Ishikawa (cell line): ENCODE measurements around the gene P2RX1.

Experiments
- CEBPB ChIP-seq: IDR thresholded peaks from 2 replicates; pipeline ENCODE4 v1.6.1; 2012
- CREB1 ChIP-seq: IDR thresholded peaks from 2 replicates; pipeline ENCODE4 v1.6.1; 2012; ENCODE audit warnings: low read depth
- EGR1 ChIP-seq: IDR thresholded peaks from 2 replicates; pipeline ENCODE4 v1.6.1; 2012
- EP300 ChIP-seq: IDR thresholded peaks from 2 replicates; pipeline ENCODE4 v1.6.1; 2012; ENCODE audit warnings: borderline replicate concordance
- FOXM1 ChIP-seq: IDR thresholded peaks from 2 replicates; pipeline ENCODE4 v1.6.1; 2012; ENCODE audit warnings: low read depth, borderline replicate concordance
- NFIC ChIP-seq: IDR thresholded peaks from 2 replicates; pipeline ENCODE4 v1.6.1; 2012
- RAD21 ChIP-seq: IDR thresholded peaks from 2 replicates; pipeline ENCODE4 v1.6.1; 2012; ENCODE audit warnings: low read depth
- REST ChIP-seq: IDR thresholded peaks from 2 replicates; pipeline ENCODE4 v1.6.1; 2012; ENCODE audit warnings: low read depth, mild to moderate bottlenecking
- TAF1 ChIP-seq: IDR thresholded peaks from 2 replicates; pipeline ENCODE4 v1.6.1; 2012; ENCODE audit warnings: low read depth, mild to moderate bottlenecking
- TCF12 ChIP-seq: IDR thresholded peaks from 2 replicates; pipeline ENCODE4 v1.6.1; 2012; ENCODE audit warnings: low read depth
- TEAD4 ChIP-seq: IDR thresholded peaks from 2 replicates; pipeline ENCODE4 v1.6.1; 2012
- YY1 ChIP-seq: IDR thresholded peaks from 2 replicates; pipeline ENCODE4 v1.6.1; 2012; ENCODE audit warnings: low read depth
- ZBTB7A ChIP-seq: IDR thresholded peaks from 2 replicates; pipeline ENCODE4 v1.6.1; 2012; ENCODE audit warnings: low read depth
- TF ChIP-seq, protein P1 (sequence below): IDR thresholded peaks from 2 replicates; pipeline ENCODE4 v1.6.1; 2012
- TF ChIP-seq, protein P2 (sequence below): IDR thresholded peaks from 2 replicates; pipeline ENCODE4 v1.6.1; 2012

The P2RX1 gene

GRCh38 chr17:3915995-3916696 lies at the start of gene P2RX1:
TSS of gene P2RX1 (minus strand) at chr17:3916465. CDS start at chr17:3916225, 240 bp downstream.
- TF ChIP-seq RAD21 (no peak), TCF12 (no peak), TAF1 (no peak), YY1 (no peak), FOXM1 (no peak), ZBTB7A (no peak), REST (no peak), CREB1 (no peak), CEBPB (no peak), NFIC (no peak), TEAD4 (no peak), EP300 (no peak), EGR1 (no peak)
- TF ChIP-seq, protein P1, sequence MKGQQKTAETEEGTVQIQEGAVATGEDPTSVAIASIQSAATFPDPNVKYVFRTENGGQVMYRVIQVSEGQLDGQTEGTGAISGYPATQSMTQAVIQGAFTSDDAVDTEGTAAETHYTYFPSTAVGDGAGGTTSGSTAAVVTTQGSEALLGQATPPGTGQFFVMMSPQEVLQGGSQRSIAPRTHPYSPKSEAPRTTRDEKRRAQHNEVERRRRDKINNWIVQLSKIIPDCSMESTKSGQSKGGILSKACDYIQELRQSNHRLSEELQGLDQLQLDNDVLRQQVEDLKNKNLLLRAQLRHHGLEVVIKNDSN = no peak
- TF ChIP-seq, protein P2, sequence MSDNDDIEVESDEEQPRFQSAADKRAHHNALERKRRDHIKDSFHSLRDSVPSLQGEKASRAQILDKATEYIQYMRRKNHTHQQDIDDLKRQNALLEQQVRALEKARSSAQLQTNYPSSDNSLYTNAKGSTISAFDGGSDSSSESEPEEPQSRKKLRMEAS = no peak

DNA sequence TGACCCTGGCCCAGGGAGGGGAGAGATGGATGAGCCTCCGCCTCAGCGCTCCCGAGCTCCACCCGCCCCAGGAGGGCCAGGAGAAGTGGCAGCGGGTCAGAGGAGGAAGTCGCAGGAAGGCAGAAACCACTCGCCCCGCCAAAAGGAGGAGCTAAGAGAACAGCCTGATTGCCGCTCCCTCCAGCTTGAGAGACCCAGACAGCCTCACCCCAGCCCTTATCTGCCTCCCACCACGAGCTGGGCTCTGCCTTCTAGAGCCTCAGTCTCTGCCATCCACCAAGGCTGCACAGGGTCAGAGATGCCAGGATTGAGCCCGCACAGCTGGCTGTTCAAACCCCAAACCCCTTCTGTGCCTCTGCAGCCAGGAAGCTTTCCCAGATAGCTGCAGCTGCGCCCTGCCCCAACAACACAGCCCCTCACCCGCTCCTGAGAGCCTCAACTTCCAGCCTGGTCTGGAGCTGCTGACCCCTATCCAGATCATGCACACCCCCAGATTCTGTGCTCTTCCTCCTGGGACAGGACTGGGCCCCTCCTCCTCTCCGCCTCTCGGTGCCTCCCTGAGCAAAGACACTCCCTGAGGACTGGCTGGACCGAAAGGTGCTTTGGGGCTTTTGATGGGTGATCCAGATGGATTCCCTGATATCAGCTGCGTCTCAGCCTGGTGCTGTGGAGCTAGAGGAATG lies 49.0 kb upstream of the P2RX1 start:
- TF ChIP-seq TCF12 (no peak), TAF1 (0 out of 2 replicates have a peak, but pooled peaks have one; percentile 8)

DNA sequence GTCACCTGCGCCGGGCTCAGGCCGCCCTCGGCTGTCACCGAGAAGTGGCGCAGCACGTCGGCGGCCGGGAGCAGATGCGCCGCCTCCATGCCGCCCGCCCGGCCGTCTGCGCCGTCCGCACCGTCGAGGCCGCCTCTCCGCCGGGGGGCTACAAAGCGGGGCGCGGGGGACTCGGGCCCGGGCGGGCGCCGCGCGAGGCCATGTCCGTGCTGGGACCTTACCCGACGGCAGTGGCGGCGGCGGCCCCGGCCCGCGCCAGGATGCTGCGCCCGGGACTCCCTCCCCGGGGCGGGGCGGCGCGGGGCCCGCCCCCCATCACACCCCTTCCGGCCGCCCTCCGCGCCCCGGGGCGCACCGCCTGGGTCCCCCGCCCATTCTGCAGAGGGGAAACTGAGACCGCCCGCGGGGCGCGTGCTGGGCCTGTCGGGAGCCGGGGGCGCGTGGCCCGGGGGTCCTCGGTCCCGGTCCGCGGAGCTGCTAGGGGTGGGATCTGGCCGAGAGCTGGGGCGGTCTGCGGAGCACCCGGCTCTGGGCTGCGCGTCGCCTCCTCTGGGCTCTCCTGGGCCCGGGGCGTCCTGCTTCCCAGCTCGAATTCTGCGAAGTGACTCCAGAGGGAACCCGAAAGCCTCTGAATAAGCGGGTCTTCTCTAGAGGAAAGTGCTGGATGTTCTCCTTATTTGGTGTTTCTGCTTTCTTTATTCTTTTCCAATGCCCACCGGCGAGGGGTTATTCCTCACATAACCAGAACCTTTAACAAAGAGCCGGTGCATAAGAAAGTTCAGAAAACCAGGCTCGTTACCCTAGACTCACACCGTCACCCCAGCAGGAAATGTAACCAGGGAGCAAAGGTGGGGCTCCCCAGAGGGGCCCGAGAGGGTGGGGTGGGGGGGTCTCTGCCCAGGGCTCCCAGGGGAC lies 48.2 kb upstream of the P2RX1 start, which contains the start of gene ATP2A3:
TSS of gene ATP2A3 (minus strand) at position 235 of the 915 bp plus-strand sequence. CDS start at position 89, 146 bp downstream.
- TF ChIP-seq TAF1 (peak; percentile 29; the same call in 1 of the 2 replicates), CREB1 (no peak), ZBTB7A (peak; percentile 87), EGR1 (no peak)
- TF ChIP-seq, protein P2 = peak; percentile 51

GRCh38 chr17:3963237-3964201 lies 47.3 kb upstream of the P2RX1 start:
- TF ChIP-seq ZBTB7A = no peak

DNA sequence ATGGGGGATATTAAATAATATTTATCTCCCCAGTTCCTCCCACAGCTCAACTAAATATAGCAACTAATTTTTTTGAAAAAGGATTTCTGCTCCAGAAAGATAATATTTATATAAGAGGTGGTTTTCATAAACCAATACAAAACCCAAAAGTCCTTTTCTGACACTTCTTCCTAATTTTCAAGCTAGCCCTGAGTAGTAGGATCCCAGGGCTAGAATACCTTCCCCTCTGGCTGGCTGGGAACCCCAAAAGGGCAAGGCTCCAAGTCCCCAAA lies 46.6 kb upstream of the P2RX1 start:
- TF ChIP-seq RAD21 (no peak), REST (no peak), CREB1 (no peak), CEBPB (no peak), TAF1 (no peak), FOXM1 (no peak), TEAD4 (no peak), EP300 (no peak), TCF12 (no peak), ZBTB7A (no peak), EGR1 (no peak), NFIC (no peak), YY1 (no peak)
- TF ChIP-seq, protein P1 = no peak
- TF ChIP-seq, protein P2 = no peak
